HG03159 (cell line): ENCODE results near the gene HOXB7.

Experiments
- ATAC-seq: cut with Tn5 transposase; IDR thresholded peaks from one replicate; pipeline ENCODE4 v1.9.1; 2021; ENCODE audit warnings: mild to moderate bottlenecking, moderate library complexity; ENCODE audit not compliant: unreplicated experiment

The HOXB7 gene

GRCh38 chr17:48586355-48587258, 24.2 kb downstream of the HOXB7 start:
- ATAC-seq = no peak

DNA sequence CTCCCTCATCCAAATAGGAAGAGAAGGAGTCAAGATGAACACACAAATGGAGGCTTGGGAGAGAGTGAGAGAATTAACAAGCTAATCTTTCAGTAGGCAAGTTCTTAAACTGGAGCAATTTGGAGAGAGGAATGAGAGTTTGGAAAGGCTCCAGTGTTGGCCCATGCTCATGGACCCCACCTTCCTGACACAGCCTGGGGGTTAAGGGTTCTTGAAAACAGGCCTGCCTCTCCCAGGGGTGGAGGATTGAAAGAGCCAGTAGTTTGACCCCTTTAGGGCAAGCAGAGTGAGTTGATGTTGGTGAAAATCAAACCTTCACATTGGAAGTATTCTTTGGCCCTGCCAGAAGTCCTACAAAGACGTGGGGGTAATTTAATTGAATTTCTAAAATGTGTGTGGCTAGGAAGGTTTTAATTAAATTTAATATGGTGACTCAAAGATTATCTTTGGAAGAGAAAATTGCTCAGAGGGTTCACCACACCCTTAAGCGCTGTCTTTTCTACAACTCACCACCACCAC, 26.5 kb downstream of the HOXB7 start:
- no peak for ATAC-seq

DNA sequence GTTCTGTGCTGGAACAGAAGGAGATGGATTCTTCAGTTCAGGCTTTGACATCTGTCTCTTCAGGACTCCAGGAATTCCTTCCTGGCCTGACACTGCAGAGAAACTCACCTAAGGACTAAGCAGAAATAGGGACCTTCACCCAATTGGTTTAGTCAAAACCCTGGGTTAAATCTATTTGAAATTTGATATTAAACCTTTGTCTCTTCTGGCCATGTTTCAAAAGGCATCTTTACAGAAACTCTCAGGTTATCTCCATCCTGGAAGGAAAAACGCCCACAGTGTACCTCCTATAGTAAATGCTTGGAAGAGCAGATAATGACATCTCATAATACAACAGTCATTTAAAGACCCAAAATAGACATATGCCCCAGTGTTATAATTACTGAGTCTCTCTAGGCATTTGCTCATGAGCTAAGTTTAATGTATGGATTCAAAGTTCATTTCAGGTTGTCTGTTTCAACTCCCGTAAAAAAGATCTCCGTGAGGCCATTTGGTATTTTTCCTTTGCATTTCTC, 27.1 kb downstream of the HOXB7 start:
- no peak for ATAC-seq

DNA sequence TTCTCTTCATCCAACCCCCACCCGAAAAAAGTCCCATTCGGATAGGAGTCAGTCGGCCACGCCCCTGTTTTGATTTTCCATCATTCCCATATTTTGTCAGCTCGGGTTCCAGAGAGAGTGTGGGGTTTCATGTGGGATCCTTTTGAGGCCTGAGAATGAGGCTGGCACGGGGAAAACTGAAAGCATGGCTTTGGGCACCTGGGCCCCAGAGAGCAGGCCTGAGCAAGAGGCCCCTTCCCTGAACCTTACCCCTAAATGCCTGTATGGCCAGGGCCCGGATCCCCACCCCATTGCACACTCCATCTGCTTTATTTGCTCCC, 28.1 kb downstream of the HOXB7 start:
- ATAC-seq = no peak

GRCh38 chr17:48579760-48580554, 30.9 kb downstream of the HOXB7 start:
- ATAC-seq = no peak

- ATAC-seq = no peak
Observed at GRCh38 chr17:48579471-48579759, 31.4 kb downstream of the HOXB7 start.

GRCh38 chr17:48578616-48579470, 32.0 kb downstream of the HOXB7 start:
- ATAC-seq = peak; percentile 17

- ATAC-seq = peak; percentile 41
Observed at GRCh38 chr17:48577946-48578615, 32.7 kb downstream of the HOXB7 start, which contains the start of gene HOXB4. TSS of gene HOXB4 (minus strand) at chr17:48578350. CDS start at chr17:48578319, 31 bp downstream.

GRCh38 chr17:48577330-48577945, 33.4 kb downstream of the HOXB7 start:
- ATAC-seq = no peak

GRCh38 chr17:48576479-48577309, 34.1 kb downstream of the HOXB7 start:
- ATAC-seq = no peak

- no peak for ATAC-seq
Observed at GRCh38 chr17:48575673-48576478, 34.9 kb downstream of the HOXB7 start.

GRCh38 chr17:48575066-48575582, 35.7 kb downstream of the HOXB7 start:
- ATAC-seq = no peak

DNA sequence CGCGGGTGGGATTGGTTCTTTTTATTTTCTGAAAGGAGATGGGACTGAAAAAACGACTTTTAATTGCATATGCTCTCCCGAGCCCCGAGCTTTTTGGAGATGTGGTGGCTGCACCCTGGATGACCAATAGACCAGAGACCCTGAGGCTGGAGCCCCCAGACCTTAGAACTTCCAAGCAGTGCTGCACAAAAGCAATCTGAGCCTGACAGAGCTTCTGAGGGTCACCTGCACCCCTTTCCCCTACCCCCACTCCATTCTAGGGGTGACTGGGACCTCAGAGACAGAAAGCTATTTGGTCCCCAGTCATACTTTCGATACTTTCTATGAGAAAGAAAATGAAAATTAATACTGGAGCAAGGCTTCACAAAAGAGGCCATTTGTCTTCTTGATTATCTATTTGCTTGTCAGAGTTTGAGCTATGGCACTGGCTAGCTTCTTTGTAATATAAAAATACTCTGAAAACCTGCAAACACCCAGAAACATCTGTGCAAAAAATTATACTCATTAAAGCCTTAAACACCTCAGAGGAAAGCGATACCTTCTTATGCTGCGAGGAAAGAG, 36.2 kb downstream of the HOXB7 start:
- ATAC-seq = no peak

DNA sequence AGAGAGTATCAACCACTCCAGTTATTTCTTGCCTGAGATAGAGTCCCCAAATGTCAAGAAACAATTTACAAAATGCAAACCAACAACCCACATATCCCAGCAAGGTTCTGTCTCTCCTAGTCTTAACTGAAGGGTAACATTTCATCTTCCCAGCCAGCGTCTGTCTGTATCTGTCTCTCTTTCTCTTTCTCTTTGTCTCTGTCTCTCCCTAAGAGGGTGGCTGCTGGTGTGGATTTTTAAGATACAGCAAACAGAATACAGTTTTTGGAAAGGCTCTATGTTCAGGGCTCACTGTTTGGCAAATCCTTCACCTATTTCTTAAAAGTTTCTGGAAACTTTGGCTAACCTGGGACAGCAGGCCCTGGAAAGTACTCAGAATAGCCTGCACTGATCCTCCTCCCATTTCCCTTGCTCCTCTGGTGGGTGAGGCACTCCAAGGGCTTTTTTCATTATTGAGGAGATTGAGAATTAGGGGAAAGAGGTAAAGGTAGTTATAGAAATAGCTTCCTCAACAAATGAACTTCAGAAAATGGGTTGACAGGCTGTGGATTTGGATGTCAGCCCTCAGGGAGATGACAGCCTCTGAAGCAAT, 38.9 kb downstream of the HOXB7 start:
- ATAC-seq = no peak

- ATAC-seq = no peak
Observed at GRCh38 chr17:48571024-48571818, 39.6 kb downstream of the HOXB7 start.

GRCh38 chr17:48570325-48571023, 40.3 kb downstream of the HOXB7 start:
- ATAC-seq = no peak
